HG03064 (cell line): ENCODE results near the gene PTPRS.
"Not testable (repeated sequence)": the region's sequence is repeated elsewhere in the genome, so short reads cannot be mapped to it uniquely, and the experiment has no call there.

Source experiments
- ATAC-seq: cut with Tn5 transposase; IDR thresholded peaks from one replicate; pipeline ENCODE4 v1.9.1; 2021; ENCODE audit warnings: low read depth; ENCODE audit not compliant: unreplicated experiment

Gene PTPRS

DNA sequence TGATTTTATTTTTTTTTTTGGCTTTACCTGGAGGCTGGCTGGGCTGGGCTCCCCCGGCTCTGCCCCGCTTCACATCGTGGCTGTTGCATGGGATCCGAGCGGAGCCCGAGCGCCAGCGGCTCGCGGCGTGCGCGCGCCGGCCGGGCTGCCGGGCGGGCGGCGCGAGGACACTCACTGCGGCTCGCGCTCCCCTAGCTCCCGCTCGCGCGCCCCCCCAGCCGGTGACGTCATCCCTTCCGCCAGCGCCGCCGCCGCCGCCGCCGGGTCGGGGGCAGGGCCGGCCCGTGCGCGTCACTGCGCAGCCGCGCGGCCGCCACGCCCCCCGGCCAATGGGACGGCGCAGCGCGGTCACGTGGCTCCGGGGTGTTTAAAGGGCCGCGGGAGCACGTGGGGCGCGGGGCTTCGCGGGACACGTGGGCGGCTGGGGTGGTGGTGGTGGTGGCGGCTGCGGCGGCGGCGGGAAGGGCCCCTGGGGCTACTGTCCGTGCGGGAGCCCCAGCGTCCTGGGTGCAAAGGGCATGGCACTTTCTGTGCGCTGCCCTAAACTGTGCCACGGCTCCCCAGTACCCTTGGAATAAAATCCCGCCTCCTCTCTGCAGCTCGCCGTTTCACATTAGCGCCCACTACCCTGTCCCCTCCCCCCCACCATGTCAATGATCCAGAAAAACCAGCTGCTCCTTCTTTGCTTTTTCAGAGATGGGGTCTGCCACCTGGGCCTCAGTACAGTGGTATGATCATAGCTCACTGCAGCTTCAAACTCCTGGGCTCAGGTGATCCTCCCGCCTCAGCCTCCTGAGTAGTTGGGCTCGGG lies at the start of gene PTPRS:
Gene PTPRS (minus strand): TSS at position 176 of the 811 bp plus-strand sequence. CDS start 54,672 bp downstream, outside the sequence.
- ATAC-seq = no peak

GRCh38 chr19:5389353-5389752 lies 48.7 kb upstream of the PTPRS start:
- ATAC-seq = no peak

DNA sequence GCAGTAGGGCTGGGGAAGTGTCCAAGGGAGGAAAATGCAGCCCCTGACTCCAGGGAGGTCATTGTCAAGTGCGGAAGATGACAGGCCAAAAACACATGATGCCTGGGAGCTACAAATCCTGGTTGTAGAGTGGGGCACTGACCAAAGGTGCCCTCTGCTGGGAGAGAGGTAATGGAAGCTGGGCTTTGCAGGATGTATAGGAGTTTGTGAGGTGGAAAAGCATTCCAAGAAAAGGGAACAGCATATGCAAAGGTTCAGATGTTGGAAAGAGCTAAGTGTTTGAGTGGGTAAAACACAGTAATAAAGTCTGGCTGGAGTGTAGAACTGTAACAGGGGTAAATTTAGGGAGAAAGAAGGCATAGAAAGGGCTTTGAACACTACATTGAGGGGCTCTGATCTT lies 46.9 kb upstream of the PTPRS start:
- no peak for ATAC-seq

DNA sequence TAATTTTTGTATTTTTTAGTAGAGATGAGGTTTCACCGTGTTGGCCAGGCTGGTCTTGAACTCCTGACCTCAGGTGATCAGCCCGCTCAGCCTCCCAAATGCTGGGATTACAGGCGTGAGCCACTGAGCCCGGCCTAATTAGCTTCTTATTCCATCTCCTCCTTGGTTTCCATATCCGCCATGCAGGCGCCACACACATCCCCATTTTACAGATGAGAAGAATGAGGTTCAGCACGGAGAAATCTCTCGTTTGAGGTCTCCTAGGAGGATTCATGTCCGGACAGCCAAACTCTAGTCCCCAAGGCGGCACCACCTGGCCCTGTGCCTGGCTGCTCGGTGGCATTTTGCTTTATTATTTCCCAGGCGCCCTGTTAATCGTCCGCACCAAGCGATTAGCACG lies 46.2 kb upstream of the PTPRS start:
- ATAC-seq = no peak

- ATAC-seq = not testable (repeated sequence)
These were observed 40.6 kb upstream of the PTPRS start for GRCh38 chr19:5381197-5381596.

DNA sequence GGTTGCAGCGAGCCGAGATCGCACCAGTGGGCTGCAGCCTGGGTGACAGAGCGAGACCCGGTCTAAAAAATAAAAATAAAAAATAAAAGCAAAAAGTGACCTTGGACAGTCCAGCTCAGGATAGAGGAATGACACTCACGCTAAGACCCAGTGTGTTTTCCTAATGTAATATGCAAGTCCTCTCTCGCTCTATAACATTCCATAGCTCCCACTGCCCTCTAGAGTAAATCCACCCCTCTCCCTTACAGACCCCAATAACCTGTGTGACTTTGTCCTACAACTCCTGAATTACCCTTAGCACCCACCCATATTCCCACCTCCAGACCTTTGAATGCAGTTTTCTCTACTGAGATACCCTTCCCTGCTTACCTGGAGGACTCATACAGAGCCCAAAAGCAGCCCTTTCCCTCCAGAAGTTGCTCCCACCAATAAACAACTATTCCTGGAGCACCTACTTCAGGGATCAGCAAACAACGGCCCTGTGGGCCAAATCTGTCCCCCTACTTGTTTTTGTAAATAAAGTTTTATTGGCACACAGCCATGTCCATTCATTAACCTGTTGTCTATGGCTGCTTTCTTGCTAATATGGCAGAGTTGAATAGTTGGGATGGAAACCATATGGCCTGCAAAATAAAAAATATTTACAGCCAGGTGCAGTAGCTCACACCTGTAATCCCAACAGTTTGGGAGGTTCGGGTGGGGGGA lies 39.8 kb upstream of the PTPRS start:
- no peak for ATAC-seq

DNA sequence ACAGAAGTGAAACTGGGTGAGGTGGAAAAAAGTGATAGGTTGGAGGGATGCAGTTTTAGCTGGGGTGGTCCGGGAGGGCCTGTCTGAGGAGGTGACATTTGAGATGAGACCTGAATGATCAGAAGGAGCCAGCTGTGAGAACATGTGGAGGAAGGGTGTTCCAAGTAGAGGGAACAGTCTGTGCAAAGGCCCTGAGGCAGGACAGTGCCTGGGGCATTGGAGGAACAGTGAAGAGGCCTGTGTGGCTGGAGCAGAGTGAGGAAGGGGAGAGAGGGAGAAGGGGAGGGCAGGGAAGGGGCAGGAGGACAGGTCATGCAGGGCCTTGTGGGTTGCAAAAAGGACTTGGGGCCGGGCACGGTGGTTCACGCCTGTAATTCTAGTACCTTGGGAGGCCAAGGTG lies 36.3 kb upstream of the PTPRS start:
- no peak for ATAC-seq

- ATAC-seq = no peak
These were observed 32.1 kb upstream of the PTPRS start for GRCh38 chr19:5372572-5373200.

GRCh38 chr19:5369962-5370367 lies 29.4 kb upstream of the PTPRS start:
- no peak for ATAC-seq

- ATAC-seq = no peak
These were observed 28.7 kb upstream of the PTPRS start for GRCh38 chr19:5369304-5369703.

- ATAC-seq = no peak
These were observed 27.0 kb upstream of the PTPRS start for GRCh38 chr19:5367530-5368133.

GRCh38 chr19:5365905-5366304 lies 25.3 kb upstream of the PTPRS start:
- ATAC-seq = no peak

DNA sequence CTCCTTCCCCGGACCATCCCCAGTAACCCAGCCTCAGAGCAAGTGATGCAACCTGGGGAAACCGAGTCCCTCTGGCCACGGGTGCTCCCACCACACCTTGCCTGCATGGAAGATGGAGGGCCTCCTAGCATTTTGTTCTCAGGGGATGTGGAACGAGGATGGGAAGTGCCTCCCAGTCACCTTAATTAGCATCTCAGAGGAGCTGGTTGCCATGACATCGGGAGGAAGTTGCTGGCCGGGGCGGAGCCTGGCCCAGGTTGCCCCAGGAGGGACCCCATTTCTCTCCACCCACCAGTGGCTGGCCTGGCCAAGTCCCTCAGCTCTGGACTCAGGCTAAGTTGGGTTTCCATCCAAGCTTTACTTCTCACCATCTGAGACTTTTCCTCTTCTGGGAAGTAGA lies 24.1 kb upstream of the PTPRS start:
- ATAC-seq = no peak

GRCh38 chr19:5361839-5362238 lies 21.2 kb upstream of the PTPRS start:
- not testable (repeated sequence) for ATAC-seq

DNA sequence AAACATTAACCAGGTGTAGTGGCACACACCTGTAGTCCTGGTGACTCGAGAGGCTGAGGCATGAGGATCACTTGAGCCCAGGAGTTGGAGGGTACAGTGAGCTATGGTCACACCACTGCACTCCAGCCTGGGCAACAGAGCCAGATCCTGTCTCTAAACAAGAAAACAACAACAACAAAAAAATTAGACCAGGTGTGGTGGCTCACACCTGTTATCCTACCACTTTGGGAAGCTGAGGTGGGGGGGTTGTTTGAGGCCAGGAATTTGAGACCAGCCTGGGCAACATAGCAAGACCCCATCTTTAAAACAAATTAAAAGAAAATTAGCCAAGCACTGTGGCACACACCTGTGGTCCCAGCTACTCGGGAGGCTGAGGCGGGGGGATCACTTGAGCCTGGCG lies 20.8 kb upstream of the PTPRS start:
- no peak for ATAC-seq

DNA sequence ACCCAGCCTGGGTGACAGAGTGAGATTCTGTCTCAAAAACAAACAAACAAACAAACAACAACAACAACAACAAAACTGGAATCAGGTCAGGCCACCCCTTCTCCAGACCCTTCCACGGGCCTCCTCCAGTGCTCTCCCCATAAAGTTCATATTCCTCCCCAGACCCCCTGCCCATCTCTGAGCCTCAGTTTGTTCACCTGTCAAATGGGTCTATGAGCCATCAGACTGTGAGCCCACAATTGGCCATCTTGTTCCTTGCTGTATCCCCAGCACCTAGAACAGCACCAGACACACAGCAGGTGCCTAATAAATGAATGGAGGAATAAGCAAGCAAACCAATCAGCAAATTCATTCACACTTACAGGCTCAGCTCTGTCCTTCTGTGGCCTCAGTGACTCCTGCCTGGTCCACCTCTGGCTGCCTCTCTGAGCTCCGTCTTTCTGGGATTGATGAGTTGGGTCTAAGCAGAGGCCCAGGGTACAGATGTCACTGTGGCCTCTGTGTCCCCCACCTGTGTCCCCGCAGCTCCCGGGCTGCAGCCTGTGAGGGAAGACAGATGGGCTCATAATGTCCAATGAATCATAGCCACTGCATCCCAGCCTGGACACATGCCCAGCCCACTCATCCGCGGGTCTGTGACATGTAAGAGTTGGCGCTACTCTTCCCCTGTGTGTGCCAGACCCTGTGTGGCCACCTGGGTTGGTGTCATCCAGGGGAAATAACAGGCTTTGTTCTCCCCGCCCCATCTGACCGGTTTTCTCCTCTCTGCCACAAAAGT lies 19.6 kb upstream of the PTPRS start:
- ATAC-seq = no peak

DNA sequence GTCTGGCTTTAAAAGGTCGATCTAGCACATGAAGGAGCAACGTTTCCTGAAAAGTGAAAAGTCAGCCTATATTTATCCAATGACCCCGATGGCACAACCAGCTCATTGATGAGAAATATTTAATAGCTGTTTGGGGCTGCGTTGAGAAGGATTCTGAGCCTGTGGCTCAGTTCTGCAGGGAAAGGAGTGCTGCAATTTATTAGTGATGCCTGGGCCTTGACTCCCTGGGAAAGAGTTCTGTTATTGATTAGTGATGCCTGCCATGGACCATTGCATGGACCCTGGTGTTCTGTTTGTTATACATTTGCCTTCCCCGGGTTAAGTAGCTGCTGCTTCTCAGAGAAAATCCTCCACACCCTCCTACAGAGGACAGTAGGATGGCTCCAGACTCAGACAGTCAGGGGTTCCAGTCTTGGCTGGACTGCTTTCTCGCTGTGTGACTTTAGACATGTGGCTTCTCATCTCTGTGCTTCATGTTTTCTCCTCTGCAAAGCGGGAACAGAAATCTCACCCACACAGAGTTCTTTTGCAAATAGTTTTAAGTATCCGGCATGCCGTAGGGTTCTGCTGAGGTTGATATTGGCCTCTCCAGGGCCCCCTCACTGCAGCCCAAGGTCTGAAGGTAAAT lies 17.7 kb upstream of the PTPRS start:
- ATAC-seq = no peak

GRCh38 chr19:5357584-5357983 lies 17.0 kb upstream of the PTPRS start:
- ATAC-seq = no peak

GRCh38 chr19:5356918-5357317 lies 16.3 kb upstream of the PTPRS start:
- ATAC-seq = no peak

DNA sequence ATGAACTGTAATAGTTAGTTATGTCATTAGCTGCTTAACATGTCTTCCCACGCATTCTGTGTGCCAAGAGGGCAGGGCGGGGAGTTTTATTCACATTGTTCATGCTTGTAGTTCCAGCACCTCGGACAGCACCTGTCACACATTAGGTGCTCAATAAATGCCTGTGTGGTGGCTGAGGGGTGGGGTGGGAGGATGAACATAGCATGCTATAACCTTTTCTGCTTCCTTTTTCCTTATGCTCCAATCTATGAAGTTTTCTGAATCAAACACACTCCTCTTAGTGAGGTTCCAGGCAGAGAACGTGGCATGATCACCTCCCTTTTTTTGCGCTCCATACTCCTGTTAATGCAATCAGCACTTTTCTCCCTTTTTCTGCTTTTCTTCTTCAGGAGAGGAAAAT lies 15.8 kb upstream of the PTPRS start:
- ATAC-seq = no peak
